HG03025 (cell line): ENCODE results near the gene PHACTR3.

ENCODE experiments used
- ATAC-seq: cut with Tn5 transposase; IDR thresholded peaks from one replicate; pipeline ENCODE4 v1.9.1; 2021; ENCODE audit warnings: mild to moderate bottlenecking, moderate library complexity; ENCODE audit not compliant: unreplicated experiment, low FRiP score

PHACTR3 gene

DNA sequence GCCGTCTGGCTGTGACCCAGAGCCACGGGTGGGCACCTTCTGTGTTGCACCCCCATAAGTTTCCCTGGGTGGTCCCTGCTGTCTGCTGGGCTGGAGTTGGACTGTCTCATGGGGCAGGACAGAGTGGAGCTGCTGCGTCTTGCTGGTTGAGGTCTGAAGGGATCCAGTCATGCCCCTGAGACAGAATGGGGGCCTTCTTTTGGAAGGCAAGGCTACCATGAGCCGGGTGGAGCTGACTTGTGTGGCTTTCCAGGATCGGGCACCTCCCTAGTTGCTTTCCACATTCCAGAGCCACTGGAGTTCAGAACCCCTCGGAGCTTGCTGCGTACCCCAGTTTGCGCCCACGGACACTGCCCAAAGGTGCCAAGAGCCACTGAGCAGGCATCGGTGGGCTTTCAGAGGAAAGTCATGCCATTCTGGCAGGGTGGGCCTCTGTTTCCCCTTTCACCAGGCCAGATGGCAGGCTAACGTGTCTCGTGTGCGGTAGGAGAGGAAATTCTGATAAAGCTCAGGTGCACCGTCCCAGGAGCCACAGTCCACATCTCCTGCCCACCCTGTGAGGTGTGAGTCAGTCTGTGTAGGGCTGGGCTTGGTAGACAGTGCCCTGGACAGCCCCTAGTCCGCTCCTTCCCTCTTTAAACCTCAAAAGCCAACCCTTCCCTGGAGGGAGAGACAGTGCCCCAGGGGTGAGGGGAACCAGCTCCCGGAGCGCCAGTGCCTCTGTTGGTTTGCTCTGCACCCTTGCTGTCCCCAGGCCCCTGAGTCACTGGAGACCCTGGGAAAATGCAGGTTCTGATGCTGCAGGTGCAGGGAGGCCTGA lies 203.8 kb downstream of the PHACTR3 start:
- no peak for ATAC-seq

DNA sequence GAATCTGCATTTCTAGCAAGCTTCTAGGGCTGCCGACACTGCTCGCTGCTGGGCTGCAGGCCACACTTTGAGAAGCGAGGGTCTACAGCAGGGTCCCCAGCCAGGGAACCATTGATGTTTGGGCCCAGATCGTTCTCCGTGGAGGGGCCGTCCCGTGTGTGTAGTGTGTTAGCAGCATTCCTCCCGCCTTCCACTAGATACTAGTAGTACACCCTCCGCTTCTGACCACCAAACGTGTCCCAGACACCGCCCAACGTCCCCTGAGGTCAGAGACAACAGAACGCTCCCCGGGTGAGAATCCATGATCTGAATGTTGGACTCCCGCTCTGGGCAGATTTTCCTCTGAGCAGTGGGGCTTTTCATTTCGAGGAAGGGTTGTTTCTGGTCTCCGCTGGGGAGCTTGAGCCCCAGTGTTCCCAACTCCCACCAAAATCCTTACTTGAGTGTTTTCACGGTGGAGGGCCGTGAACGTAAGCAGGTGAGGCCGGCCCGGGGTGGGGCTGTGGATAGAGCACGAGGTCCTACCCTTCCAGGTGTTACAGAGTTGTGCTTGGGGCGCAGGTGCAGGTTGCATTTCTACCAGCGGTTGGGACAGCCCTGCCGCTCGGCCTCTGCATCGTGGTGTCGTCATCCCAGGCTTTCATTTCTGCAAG lies 204.5 kb downstream of the PHACTR3 start:
- no peak for ATAC-seq

GRCh38 chr20:59809630-59810448 lies 205.5 kb downstream of the PHACTR3 start:
- no peak for ATAC-seq

DNA sequence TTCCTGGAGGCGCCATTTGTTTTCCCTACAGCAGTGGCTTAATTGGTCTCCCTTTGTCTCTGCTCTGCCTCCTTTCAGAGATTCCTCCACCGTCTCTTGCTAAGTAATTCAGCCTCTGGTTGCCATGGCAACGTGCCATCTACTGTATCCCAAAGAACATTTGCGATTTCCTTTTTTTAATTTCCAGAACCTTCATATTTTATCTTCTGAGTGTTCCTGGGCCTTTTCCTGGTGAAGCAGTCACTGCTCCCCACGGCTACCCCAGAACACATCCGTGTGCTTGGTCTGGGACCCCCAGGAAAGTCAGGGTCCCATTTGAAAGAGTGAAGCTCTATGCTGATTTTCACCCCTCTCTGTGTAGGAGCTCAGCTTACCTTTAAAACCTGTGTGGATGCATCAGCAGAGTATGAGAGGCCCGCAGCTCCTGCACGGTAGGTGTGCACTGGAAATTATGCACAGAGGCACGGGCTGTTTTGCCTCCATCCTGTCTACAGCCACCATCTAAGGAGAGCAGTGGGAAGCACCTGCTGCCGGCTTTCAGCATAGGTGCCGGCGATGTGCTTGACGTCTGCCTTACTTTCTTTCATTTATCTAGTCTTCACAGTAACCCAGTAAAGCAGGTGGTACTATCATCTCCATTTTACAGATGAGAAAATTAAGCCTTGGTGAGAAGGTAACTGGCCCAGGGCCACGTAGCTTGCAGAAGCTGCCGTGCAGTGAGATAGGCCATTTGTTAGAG lies 206.3 kb downstream of the PHACTR3 start:
- no peak for ATAC-seq

- ATAC-seq: no peak
Observed at GRCh38 chr20:59811681-59812171, 207.4 kb downstream of the PHACTR3 start.

DNA sequence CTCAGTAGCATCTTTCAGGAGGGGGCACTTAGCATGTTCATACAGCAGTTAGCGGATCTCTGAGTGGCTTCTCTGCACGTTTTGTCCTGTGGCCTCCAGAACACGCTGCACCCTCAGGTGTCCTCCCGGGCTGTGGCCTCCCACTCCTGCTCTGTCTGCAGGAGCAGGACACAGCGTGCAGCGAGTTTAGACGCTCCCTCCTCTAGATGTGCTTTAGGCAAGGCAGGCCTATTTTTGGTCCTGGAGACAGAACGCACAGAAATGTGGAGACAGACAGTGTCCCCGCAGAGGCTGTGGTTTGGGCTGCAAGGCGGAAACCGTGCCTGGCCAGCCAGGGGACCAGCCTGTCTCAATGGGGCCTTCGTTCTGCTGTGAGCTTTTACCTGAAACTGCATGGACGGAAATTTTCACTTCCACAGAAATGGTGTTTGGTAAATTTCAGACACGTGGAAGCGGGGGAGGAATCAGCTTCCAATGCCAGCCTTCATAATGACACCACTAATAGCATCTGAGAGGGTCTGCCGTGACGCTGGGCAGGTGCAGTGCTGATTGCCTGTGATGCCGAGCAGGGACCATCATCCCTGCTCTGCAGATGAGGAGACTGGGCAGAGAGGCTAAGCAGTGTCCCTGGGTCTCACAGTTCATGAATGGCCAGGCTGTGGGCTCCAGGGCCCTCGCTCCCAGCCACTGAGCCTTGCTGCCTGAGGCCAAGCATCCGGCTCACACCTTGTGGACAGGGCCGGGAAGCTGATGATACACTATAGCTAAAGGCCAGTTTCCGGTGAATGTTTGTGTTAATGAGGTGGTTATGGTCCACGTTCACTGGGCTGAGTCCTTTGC lies 208.2 kb downstream of the PHACTR3 start:
- no peak for ATAC-seq

GRCh38 chr20:59813126-59813947 lies 209.0 kb downstream of the PHACTR3 start:
- no peak for ATAC-seq

DNA sequence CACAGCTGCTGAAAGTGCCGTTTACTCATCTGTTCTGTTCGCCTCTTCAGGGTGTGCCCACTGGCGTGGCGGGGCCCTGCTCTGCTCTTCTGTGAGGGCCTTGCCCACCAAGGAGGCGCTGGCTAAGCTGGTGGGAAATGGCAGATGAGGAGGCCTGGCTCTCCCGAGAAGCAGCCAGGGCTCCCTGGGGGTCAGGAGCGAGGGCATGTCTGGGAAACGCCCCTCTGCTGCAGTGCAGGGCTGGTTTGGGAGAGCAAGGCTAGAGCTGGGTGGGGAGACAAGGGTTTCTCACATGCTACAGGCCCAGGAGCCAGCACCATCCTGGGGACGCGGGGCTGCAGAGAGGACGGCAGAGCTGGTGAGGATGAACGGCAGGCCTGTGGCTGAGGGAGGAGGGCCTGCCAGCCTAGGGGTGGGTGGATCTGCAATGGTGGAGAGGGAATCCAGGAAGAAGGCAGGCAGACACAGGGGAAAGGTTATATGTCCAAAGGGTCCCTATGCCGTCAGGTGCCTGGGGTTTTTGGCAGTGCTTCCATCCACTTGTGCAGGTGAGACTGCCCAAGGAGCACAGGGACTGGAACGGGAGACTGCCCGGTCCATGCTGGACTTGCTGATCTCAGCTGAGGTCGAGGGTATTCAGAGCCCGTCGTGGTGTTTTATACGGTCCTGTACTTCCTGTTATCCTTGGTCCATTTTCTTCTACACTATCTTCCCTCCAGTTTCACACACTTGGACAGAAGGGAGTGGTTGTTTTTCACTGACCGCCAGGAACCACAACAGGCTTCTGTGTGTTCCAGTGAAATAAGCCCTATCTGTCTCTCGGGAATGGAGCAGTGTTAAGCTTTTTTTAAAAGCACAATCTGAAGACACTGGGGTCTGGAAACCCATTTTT lies 209.9 kb downstream of the PHACTR3 start:
- no peak for ATAC-seq

DNA sequence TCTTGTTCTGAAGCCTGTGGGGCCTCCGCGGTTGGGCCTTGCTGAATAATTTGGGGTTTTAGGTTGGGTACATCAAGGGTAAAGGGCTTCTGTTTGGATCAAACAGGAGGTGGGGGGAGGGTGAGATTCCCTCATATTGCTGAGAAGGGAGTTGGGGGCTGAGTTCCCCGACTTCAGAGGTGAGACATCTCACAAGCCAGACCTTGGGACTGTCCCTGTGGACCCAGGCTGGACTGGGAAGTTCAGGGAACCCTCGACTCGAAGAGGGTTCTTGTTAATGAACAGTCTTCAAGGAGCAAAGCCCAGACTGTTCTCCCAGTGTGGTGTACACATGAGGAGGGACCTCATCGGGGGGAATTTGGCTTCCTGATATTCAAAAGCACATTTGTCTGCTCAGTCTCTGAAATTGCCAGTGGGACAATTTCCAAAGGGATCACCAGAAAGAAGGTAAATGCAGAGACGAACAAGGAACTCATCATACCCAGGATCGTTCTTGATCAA lies 210.6 kb downstream of the PHACTR3 start:
- ATAC-seq: no peak

DNA sequence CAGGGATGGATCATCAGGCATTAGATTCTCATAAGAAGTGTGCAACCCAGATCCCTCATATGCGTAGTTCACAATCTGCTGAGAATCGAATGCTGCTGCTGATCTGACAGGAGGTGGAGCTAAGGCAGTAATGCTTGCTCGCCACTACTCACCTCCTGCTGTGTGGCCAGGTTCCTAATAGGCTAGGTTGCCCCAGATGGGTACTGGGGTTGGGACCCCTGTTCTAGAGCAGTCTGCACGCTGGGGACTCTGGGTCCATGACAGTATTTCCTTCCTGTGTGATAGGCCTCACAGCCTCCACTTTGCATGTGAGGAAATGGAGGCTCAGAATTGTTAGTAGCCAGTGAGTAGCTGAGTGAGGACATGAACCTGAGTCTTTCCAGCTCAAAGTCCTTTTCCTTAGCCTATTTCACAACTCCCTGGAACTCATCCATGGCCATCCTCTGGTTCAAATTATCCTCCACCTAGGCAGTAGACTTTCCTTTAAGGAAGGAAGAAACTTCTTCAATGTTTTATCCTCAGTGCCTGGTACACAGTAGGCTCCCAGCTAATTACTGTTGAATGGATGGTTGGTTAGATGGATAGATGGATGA lies 211.9 kb downstream of the PHACTR3 start:
- ATAC-seq: no peak

DNA sequence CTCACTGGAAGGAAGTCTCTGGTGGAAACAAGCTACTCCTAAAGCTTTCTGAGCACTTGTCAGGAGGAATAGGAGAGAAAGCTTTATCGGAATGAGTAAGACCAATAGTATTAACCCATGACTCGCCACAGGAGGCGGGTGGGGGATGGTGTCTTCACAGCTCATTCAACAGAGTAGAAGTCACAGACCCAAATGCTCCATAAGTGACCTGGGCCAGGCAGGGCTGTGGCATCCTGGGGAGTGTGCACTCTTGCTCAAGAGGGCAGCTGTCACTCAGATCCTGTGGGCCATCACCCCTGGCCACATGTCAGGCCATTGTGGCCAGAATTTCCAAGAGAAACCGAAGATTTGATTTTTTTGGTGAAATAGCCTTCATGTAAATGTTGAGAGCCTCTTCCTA lies 213.1 kb downstream of the PHACTR3 start:
- ATAC-seq: no peak

- no peak for ATAC-seq
Observed at GRCh38 chr20:59817846-59818615, 213.7 kb downstream of the PHACTR3 start.

DNA sequence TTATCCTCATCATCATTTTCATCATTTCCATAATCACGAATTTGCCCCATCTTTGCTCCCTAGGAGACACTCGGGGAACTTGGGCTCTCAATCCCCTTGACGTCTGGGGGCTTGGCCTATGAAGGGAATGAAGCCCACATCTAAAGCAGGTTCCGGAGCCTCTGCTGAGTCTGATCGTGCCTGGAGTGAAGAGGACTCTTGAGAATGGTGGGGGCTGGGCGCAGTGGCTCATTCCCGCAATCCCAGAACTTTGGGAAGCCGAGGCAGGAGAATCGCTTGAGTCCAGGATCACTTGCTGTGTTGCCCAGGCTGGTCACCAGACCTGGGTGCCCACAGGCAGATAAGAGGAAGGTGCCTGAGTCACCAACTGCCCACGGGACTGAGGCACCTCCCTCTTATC lies 214.6 kb downstream of the PHACTR3 start:
- no peak for ATAC-seq

DNA sequence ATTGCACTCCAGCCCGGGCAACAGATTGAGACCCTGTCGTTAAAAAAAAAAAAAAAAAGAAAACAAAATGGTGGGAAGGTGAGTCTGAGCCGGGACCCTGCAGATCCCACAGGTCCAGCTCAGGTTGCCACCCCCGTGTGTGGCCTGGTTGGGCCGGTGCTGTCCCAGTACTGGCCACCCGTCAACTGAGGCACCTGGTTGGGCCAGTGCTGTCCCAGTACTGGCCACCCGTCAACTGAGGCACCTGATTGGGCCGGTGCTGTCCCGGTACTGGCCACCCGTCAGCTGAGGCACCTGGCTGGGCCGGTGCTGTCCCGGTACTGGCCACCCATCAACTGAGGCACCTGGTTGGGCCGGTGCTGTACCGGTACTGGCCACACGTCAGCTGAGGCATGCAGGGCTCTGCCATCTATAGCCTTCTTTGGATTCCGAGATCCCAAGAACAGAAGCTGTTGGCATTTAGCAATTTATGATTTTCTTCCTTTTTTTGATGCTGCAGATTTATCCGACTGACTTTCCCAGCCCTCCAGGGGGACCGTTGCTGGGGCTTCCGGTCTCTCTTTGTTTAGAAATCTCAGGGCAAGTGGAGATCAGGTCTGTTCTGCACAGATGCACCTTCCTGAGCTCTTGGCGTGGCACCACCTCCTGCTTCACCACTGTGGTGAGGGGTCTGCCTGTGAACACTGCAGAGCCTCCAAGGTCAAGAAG lies 215.3 kb downstream of the PHACTR3 start:
- no peak for ATAC-seq

GRCh38 chr20:59820204-59821041 lies 216.1 kb downstream of the PHACTR3 start:
- no peak for ATAC-seq
